H1 (cell line): ENCODE results near the gene SRF. TPM values are rescaled to one million over a fixed set of nuclear protein-coding genes. Genes with fewer than 3 reads are reported as not detected.
"Not testable (repeated sequence)": the region's sequence is repeated elsewhere in the genome, so short reads cannot be mapped to it uniquely, and the experiment has no call there.

Source experiments
- CTCF ChIA-PET: fragments of 300-600 bp; sonication (Branson Sonifier 250); formaldehyde crosslinking; loops from one replicate; lab custom pipeline; 2021; ENCODE audit not compliant: partially characterized antibody; lab: Charles Lee
- POLR2A ChIA-PET: fragments of 300-600 bp; sonication (Branson Sonifier 250); formaldehyde crosslinking; loops from one replicate; lab custom pipeline; 2021; ENCODE audit warnings: inconsistent platforms; ENCODE audit not compliant: partially characterized antibody; lab: Charles Lee
- DNase-seq, 2 experiments: peaks; one replicate each; pipeline versions ENCODE4 v3.0.0 to v3.0.0-alpha.2; 2010 to 2022; ENCODE audit warnings: low spot score in 2 of 2, low read depth in 1 of 2, mixed read lengths in 1 of 2
- FAIRE-seq: peaks from 2 replicates; lab custom pipeline; 2011; peaks lifted over from hg19 to GRCh38; lab: Jason Lieb, UNC
- H2AFZ ChIP-seq: 2 replicates; pipeline ENCODE4 v1.8.1; 2012; ENCODE audit warnings: low read length, inconsistent platforms
- H2AK5ac ChIP-seq: 2 replicates; pipeline ENCODE4 v1.6.1; 2013; ENCODE audit warnings: low read depth, low read length
- H2BK120ac ChIP-seq: replicated peaks from 2 replicates; pipeline ENCODE3; 2013; ENCODE audit warnings: low read depth, low read length, inconsistent platforms
- H2BK12ac ChIP-seq: 2 replicates; pipeline ENCODE4 v1.6.1; 2013; ENCODE audit warnings: low read depth, low read length
- H2BK15ac ChIP-seq: 2 replicates; pipeline ENCODE4 v1.6.1; 2013; ENCODE audit warnings: low read length
- H2BK20ac ChIP-seq: 2 replicates; pipeline ENCODE4 v1.6.1; 2013; ENCODE audit warnings: low read length
- H2BK5ac ChIP-seq: 2 replicates; pipeline ENCODE4 v1.6.1; 2013; ENCODE audit warnings: low read depth, low read length
- H3K14ac ChIP-seq: 2 replicates; pipeline ENCODE4 v1.6.1; 2013; ENCODE audit warnings: inconsistent platforms; ENCODE audit not compliant: insufficient read length
- H3K18ac ChIP-seq: 2 replicates; pipeline ENCODE4 v1.6.1; 2013; ENCODE audit warnings: low read length; ENCODE audit errors: extremely low read depth
- H3K23ac ChIP-seq: 2 replicates; pipeline ENCODE4 v1.6.1; 2013; ENCODE audit warnings: inconsistent platforms; ENCODE audit not compliant: insufficient read length
- H3K23me2 ChIP-seq: 2 replicates; pipeline ENCODE4 v1.6.1; 2013; ENCODE audit warnings: low read depth, low read length
- H3K27ac ChIP-seq: 2 replicates; pipeline ENCODE4 v1.6.1; 2011; ENCODE audit warnings: low read depth, low read length, inconsistent platforms
- H3K27me3 ChIP-seq, 4 experiments: replicated peaks in 1 of 4; 1 replicate in 1 of 4; 2 replicates in 3 of 4; pipeline versions ENCODE4 v1.6.1 to v1.8.1; 2011 to 2013; ENCODE audit warnings: low read length in 3 of 4, mild to moderate bottlenecking in 3 of 4, inconsistent platforms in 2 of 4, mixed read lengths in 2 of 4, moderate library complexity in 1 of 4; ENCODE audit not compliant: control insufficient read depth in 3 of 4, insufficient read depth in 3 of 4; ENCODE audit errors: extremely low read depth in 1 of 4
- H3K36me3 ChIP-seq, 4 experiments: 2 replicates each; pipeline versions ENCODE4 v1.6.1 to v1.8.1; 2011 to 2013; ENCODE audit warnings: mild to moderate bottlenecking in 4 of 4, low read length in 3 of 4, moderate library complexity in 2 of 4, control low read depth in 1 of 4, inconsistent platforms in 1 of 4; ENCODE audit not compliant: insufficient read depth in 4 of 4, control insufficient read depth in 2 of 4
- H3K4ac ChIP-seq: replicated peaks from 2 replicates; pipeline ENCODE3; 2013; ENCODE audit warnings: low read length, low read depth, mixed read lengths, inconsistent platforms; ENCODE audit not compliant: insufficient read length
- H3K4me1 ChIP-seq, 4 experiments: replicated peaks in 1 of 4; 1 replicate in 1 of 4; 2 replicates in 3 of 4; pipeline versions ENCODE4 v1.6.1 to v1.8.1; 2011 to 2013; ENCODE audit warnings: low read length in 3 of 4, inconsistent platforms in 2 of 4, mixed read lengths in 1 of 4; ENCODE audit not compliant: insufficient read depth in 4 of 4, control insufficient read depth in 3 of 4
- H3K4me2 ChIP-seq, 2 experiments: 2 replicates each; pipeline versions ENCODE4 v1.6.1 to v1.8.1; 2011 to 2013; ENCODE audit warnings: low read depth in 2 of 2, low read length in 2 of 2, control low read depth in 1 of 2, inconsistent platforms in 1 of 2, mild to moderate bottlenecking in 1 of 2; ENCODE audit not compliant: insufficient read depth in 1 of 2
- H3K4me3 ChIP-seq, 4 experiments: fragments of 200-600, 300-600 bp in 1 of 4; sonication (generic), shearing (Covaris generic), sonication (Bioruptor Twin) in 1 of 4; 2 replicates each; pipeline versions ENCODE4 v1.5.1 to v1.8.1; 2011 to 2016; ENCODE audit warnings: low read length in 4 of 4, low read depth in 3 of 4, control low read depth in 2 of 4, inconsistent platforms in 2 of 4, mild to moderate bottlenecking in 2 of 4, mixed read lengths in 1 of 4, moderate library complexity in 1 of 4; ENCODE audit not compliant: insufficient read depth in 2 of 4; ENCODE audit errors: extremely low read depth in 1 of 4
- H3K56ac ChIP-seq: replicated peaks from 2 replicates; pipeline ENCODE3; 2013; ENCODE audit warnings: low read depth, mild to moderate bottlenecking, mixed read lengths, low read length, inconsistent platforms; ENCODE audit not compliant: insufficient read length
- H3K79me1 ChIP-seq: 2 replicates; pipeline ENCODE4 v1.6.1; 2013; ENCODE audit warnings: low read depth, low read length, control low read depth
- H3K79me2 ChIP-seq, 2 experiments: 2 replicates each; pipeline versions ENCODE4 v1.6.1 to v1.8.1; 2012 to 2013; ENCODE audit warnings: low read length in 2 of 2, mild to moderate bottlenecking in 2 of 2, inconsistent platforms in 1 of 2; ENCODE audit not compliant: insufficient read depth in 2 of 2, control insufficient read depth in 1 of 2
- H3K9ac ChIP-seq, 4 experiments: replicated peaks in 1 of 4; 1 replicate in 1 of 4; 2 replicates in 3 of 4; pipeline versions ENCODE4 v1.6.1 to v1.8.1; 2011 to 2013; ENCODE audit warnings: low read depth in 3 of 4, low read length in 3 of 4, control low read depth in 2 of 4, mild to moderate bottlenecking in 2 of 4, moderate library complexity in 2 of 4, inconsistent platforms in 1 of 4; ENCODE audit errors: extremely low read depth in 1 of 4
- H3K9me3 ChIP-seq, 2 experiments: 2 replicates each; pipeline versions ENCODE4 v1.6.1 to v1.8.1; 2012 to 2013; ENCODE audit warnings: mild to moderate bottlenecking in 2 of 2, moderate library complexity in 2 of 2, control low read depth in 1 of 2, inconsistent platforms in 1 of 2, low read depth in 1 of 2, low read length in 1 of 2, mixed read lengths in 1 of 2; ENCODE audit not compliant: insufficient read depth in 2 of 2
- H4K20me1 ChIP-seq, 2 experiments: replicated peaks in 1 of 2; 2 replicates each; pipeline versions ENCODE3 to v1.8.1; 2011 to 2013; ENCODE audit warnings: inconsistent platforms in 2 of 2, low read length in 2 of 2, mild to moderate bottlenecking in 1 of 2; ENCODE audit not compliant: insufficient read depth in 2 of 2, control insufficient read depth in 1 of 2
- H4K5ac ChIP-seq: 2 replicates; pipeline ENCODE4 v1.6.1; 2013; ENCODE audit warnings: low read length, low read depth, mixed read lengths, inconsistent platforms; ENCODE audit not compliant: insufficient read length
- H4K8ac ChIP-seq: 2 replicates; pipeline ENCODE4 v1.8.0; 2013; ENCODE audit warnings: mild to moderate bottlenecking, moderate library complexity, low read length, inconsistent platforms; ENCODE audit not compliant: insufficient read depth; ENCODE audit errors: extremely low read depth
- H4K91ac ChIP-seq: replicated peaks from 2 replicates; pipeline ENCODE3; 2013; ENCODE audit warnings: low read length, mixed read lengths, inconsistent platforms; ENCODE audit not compliant: insufficient read length
- WGBS, 2 experiments: shearing (Covaris generic) in 1 of 2; methylation state at CpG; one replicate each; pipeline versions ENCODE4 v1.1.6 to v1.1.7; 2013 to 2015; ENCODE audit warnings: low lambda C conversion rate in 2 of 2, mixed read lengths in 2 of 2, inconsistent platforms in 1 of 2, low coverage in 1 of 2, missing lambda C conversion rate in 1 of 2; ENCODE audit not compliant: insufficient replicate concordance in 2 of 2, insufficient coverage in 1 of 2, insufficient read length in 1 of 2; ENCODE audit errors: extremely low coverage in 1 of 2, missing lambda C conversion rate in 1 of 2; 5-methylcytosine and 5-hydroxymethylcytosine counted together
- polyA plus RNA-seq, 7 experiments: library from polyadenylated mRNA; depleted of rRNA in 3 of 7; stranded (reverse) in 5 of 7; unstranded in 2 of 7; fragments of >200 nt in 5 of 7; fragments of 200-250 nt in 2 of 7; gene quantifications; 1 replicate in 5 of 7; 2 replicates in 1 of 7; 4 replicates in 1 of 7; pipeline versions ENCODE4 v1.2.1 to v1.2.3, GENCODE V29; 2011 to 2013; ENCODE audit warnings: missing spikeins in 2 of 7, mixed read lengths in 2 of 7
- total RNA-seq: library from RNA; stranded (reverse); fragmentation: NEBNext Ultra II Directional; extraction: Animal tissue kit (Norgen Biotek cat#: 25700); gene quantifications from 2 replicates; pipeline ENCODE4 v1.2.1, GENCODE V29; 2021

The SRF gene
- total and polyA plus RNA-seq, 2 of the 8 experiments (the other 6 are each of a cell fraction or from before 2014, with no cell fraction given) = 49.0 to 69.5 TPM

- H4K20me1 ChIP-seq = peaks cover 9 to 18% of the 10 kb centered on the region in 2 experiments
- H2BK120ac ChIP-seq, H3K27me3 ChIP-seq, H2BK20ac ChIP-seq, H2BK12ac ChIP-seq, H2BK15ac ChIP-seq, H2AFZ ChIP-seq, H2BK5ac ChIP-seq, H3K9ac ChIP-seq, H3K79me1 ChIP-seq, H3K4me1 ChIP-seq, H3K23me2 ChIP-seq, H3K9me3 ChIP-seq, H4K91ac ChIP-seq, H3K4me3 ChIP-seq, H3K23ac ChIP-seq, H3K4me2 ChIP-seq, H3K27ac ChIP-seq, H3K14ac ChIP-seq, H3K4ac ChIP-seq, H4K5ac ChIP-seq, H3K56ac ChIP-seq, FAIRE-seq, H2AK5ac ChIP-seq, H4K8ac ChIP-seq, H3K18ac ChIP-seq, DNase-seq: not testable (repeated sequence)
- ChIA-PET POLR2A (interaction anchor here (1.0 to 2.2 kb wide), 2 partner anchors 11 to 202 kb away, joined by 3 to 7 read pairs; partner anchors contain the start of gene CNPY3), CTCF (interaction anchor here (0.7 to 4.0 kb wide), 8 partner anchors 11 to 1098 kb away, joined by 3 to 24 read pairs (median 4); no protein-coding TSS in a partner anchor)
- H3K36me3 ChIP-seq = peaks cover 2 to 13% (median 10%) of the 10 kb centered on the region in 4 experiments; a peak in 6 of 8 replicates
- 92% methylated on average over 5 of the region's 5 CpGs; no CpG with 5 or more reads in 1 of the 2 experiments for WGBS, 2 experiments
- peaks cover 0 to 12% of the 10 kb centered on the region in 2 experiments; a peak in 2 of 4 replicates for H3K79me2 ChIP-seq
Measured at GRCh38 chr6:43131379-43131778, 39.7 kb upstream of the SRF start.
